ENCODE results near the gene SHISA8.

SHISA8 gene

DNA sequence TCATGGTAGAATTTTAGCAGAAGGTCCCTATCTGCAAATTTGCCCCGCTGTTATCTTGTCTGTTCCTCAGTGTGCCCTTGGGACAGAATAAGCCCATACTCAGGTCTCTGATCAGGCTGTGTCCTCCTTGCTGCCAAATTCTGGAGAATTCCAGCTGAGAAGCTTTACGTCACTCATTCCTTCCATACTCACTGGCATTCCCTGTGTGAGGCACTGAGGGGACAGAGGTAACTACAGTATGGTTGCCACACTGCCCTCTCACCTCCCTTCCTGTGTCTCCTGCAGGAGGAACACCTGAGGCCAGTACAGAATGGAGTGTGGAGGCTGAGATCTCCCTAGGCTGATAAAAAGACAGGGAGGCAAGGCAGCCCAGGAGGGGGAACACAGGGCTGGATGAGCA, 31.5 kb downstream of the SHISA8 start:
- no peaks in the 10 kb centered on the region for H3K4me1 ChIP-seq (ENCODE audit: control insufficient read depth, insufficient read depth, low read length)
- no peak overlapping the region for H3K4me3 ChIP-seq (ENCODE audit: low read depth, low read length)
- ChIA-PET POLR2A (no interaction called here), CTCF (interaction anchor here (0.6 to 1.3 kb wide), 2 partner anchors 57 to 217 kb away, joined by 5 read pairs; no protein-coding TSS in a partner anchor)
- H3K27ac ChIP-seq (ENCODE audit: extremely low read depth, low read depth, low read length): no peak overlapping the region
- TF ChIP-seq ZNF433 (tag by site-specific recombination; IDR thresholded peaks at IDR 0.05; ENCODE audit: low read depth): no peak
- TF ChIP-seq, protein P1, sequence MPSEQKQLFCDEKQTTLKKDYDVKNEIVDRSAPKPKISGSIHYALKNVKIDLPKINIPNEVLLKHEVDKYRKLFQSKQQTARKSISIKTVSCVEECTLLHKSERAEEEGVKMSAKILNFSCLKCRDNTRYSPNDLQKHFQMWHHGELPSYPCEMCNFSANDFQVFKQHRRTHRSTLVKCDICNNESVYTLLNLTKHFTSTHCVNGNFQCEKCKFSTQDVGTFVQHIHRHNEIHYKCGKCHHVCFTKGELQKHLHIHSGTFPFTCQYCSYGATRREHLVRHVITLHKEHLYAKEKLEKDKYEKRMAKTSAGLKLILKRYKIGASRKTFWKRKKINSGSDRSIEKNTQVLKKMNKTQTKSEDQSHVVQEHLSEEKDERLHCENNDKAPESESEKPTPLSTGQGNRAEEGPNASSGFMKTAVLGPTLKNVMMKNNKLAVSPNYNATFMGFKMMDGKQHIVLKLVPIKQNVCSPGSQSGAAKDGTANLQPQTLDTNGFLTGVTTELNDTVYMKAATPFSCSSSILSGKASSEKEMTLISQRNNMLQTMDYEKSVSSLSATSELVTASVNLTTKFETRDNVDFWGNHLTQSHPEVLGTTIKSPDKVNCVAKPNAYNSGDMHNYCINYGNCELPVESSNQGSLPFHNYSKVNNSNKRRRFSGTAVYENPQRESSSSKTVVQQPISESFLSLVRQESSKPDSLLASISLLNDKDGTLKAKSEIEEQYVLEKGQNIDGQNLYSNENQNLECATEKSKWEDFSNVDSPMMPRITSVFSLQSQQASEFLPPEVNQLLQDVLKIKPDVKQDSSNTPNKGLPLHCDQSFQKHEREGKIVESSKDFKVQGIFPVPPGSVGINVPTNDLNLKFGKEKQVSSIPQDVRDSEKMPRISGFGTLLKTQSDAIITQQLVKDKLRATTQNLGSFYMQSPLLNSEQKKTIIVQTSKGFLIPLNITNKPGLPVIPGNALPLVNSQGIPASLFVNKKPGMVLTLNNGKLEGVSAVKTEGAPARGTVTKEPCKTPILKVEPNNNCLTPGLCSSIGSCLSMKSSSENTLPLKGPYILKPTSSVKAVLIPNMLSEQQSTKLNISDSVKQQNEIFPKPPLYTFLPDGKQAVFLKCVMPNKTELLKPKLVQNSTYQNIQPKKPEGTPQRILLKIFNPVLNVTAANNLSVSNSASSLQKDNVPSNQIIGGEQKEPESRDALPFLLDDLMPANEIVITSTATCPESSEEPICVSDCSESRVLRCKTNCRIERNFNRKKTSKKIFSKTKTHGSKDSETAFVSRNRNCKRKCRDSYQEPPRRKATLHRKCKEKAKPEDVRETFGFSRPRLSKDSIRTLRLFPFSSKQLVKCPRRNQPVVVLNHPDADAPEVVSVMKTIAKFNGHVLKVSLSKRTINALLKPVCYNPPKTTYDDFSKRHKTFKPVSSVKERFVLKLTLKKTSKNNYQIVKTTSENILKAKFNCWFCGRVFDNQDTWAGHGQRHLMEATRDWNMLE (tag by site-specific recombination; conservative IDR thresholded peaks at IDR 0.05; ENCODE audit: low read depth): no peak
- no peak for TF ChIP-seq ZNF157 (tag by site-specific recombination; IDR thresholded peaks at IDR 0.05)
- no peak for TF ChIP-seq MYNN (tag by site-specific recombination; IDR thresholded peaks at IDR 0.05; ENCODE audit: borderline replicate concordance)
- no peaks in the 10 kb centered on the region for H3K9me3 ChIP-seq (ENCODE audit: control insufficient read depth, insufficient read depth, low read depth, low read length)
- H3K36me3 ChIP-seq (ENCODE audit: control insufficient read depth in 2 of 2, insufficient read depth in 1 of 2, low read length in 2 of 2): peaks cover 47 to 95% of the 10 kb centered on the region in 2 experiments

DNA sequence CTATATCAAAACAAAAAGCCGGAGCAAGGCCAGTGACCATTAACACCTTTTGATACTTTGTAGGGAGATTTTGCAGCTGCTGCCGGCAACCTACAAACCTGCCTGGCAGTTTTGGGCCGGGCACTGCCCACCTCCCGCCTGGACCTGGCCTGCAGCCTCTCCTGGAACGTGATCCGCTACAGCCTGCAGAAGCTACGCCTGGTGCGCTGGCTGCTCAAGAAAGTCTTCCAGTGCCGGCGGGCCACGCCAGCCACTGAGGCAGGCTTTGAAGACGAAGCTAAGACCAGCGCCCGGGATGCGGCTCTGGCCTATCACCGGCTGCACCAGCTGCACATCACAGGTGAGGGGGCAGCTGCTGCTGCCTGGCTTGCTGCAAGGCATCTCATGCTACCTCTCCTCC, 34.2 kb downstream of the SHISA8 start:
- H3K27ac ChIP-seq (ENCODE audit: extremely low read depth, low read depth, low read length): no peak overlapping the region
- H3K4me3 ChIP-seq (ENCODE audit: low read depth, low read length): no peak overlapping the region
- no peaks in the 10 kb centered on the region for H3K4me1 ChIP-seq (ENCODE audit: control insufficient read depth, insufficient read depth, low read length)
- TF ChIP-seq SP3 (tag by site-specific recombination; IDR thresholded peaks at IDR 0.05) (no peak), ZNF394 (tag by site-specific recombination; IDR thresholded peaks at IDR 0.05; ENCODE audit: borderline replicate concordance) (no peak), ZNF544 (tag by site-specific recombination; IDR thresholded peaks at IDR 0.05) (no peak), ZNF239 (tag by site-specific recombination; IDR thresholded peaks at IDR 0.05) (no peak), GLI2 (tag by site-specific recombination; IDR thresholded peaks at IDR 0.05; ENCODE audit: borderline replicate concordance, low read depth) (no peak), SP2 (tag by site-specific recombination; IDR thresholded peaks at IDR 0.05) (no peak)
- TF ChIP-seq, protein P2, sequence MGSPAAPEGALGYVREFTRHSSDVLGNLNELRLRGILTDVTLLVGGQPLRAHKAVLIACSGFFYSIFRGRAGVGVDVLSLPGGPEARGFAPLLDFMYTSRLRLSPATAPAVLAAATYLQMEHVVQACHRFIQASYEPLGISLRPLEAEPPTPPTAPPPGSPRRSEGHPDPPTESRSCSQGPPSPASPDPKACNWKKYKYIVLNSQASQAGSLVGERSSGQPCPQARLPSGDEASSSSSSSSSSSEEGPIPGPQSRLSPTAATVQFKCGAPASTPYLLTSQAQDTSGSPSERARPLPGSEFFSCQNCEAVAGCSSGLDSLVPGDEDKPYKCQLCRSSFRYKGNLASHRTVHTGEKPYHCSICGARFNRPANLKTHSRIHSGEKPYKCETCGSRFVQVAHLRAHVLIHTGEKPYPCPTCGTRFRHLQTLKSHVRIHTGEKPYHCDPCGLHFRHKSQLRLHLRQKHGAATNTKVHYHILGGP (tag by site-specific recombination; IDR thresholded peaks at IDR 0.05): no peak
- CTCF ChIA-PET: interaction anchor here (0.7 to 1.2 kb wide), 3 partner anchors 17 to 134 kb away, joined by 3 to 4 read pairs (median 3); no protein-coding TSS in a partner anchor
- H3K36me3 ChIP-seq (ENCODE audit: control insufficient read depth in 2 of 2, insufficient read depth in 1 of 2, low read length in 2 of 2): peaks cover 44 to 86% of the 10 kb centered on the region in 2 experiments
- H3K9me3 ChIP-seq (ENCODE audit: control insufficient read depth, insufficient read depth, low read depth, low read length): no peaks in the 10 kb centered on the region
- POLR2A ChIA-PET: interaction anchor here (0.7 to 1.4 kb wide), 2 partner anchors 48 to 127 kb away, joined by 4 read pairs; partner anchors contain the start of gene SREBF2

DNA sequence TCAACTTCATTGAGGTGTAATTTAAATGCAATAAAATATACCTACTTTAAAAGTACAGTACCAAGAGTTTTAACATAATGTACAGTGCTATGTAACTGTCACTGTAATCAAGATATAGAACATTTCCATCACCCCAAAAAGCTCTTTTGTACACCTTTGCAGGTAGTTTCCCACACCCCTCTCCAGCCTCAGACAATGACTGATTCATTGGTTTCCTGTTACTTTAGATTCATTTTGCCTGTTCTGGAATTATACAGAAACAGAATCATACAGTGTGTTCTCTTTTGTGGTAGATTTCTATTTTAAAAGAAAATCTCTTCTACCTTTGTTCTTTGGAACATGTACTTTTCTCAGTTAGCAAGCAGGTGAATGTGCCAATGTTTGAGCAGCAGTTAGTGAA, 38.2 kb downstream of the SHISA8 start:
- TF ChIP-seq ZNF658 (tag by site-specific recombination; IDR thresholded peaks at IDR 0.05): no peak
- CTCF ChIA-PET: interaction anchor here (1.0 kb wide), 1 partner anchor 19 kb away, joined by 3 read pairs; no protein-coding TSS in a partner anchor
- no peak overlapping the region for H3K27ac ChIP-seq (ENCODE audit: extremely low read depth, low read depth, low read length)
- H3K36me3 ChIP-seq (ENCODE audit: control insufficient read depth in 2 of 2, insufficient read depth in 1 of 2, low read length in 2 of 2): peaks cover 48 to 77% of the 10 kb centered on the region in 2 experiments
- H3K4me3 ChIP-seq (ENCODE audit: low read depth, low read length): no peak overlapping the region
- H3K4me1 ChIP-seq (ENCODE audit: control insufficient read depth, insufficient read depth, low read length): no peaks in the 10 kb centered on the region
- no peaks in the 10 kb centered on the region for H3K9me3 ChIP-seq (ENCODE audit: control insufficient read depth, insufficient read depth, low read depth, low read length)
- POLR2A ChIA-PET: no interaction called here

Measured in HEK293 (cell line).